Activated naive CD4-positive, alpha-beta T cell (primary cell): Measurements from ENCODE around the gene GPC1.

Experiments
- DNase-seq, 4 experiments: peaks; one replicate each; lab custom pipeline; 2025; lab: John Stamatoyannopoulos, UW

Gene GPC1

GRCh38 chr2:240430595-240430994, 4.9 kb upstream of the GPC1 start:
- DNase-seq = no peak

- no peak for DNase-seq
Observed at GRCh38 chr2:240431271-240431660, 4.2 kb upstream of the GPC1 start.

GRCh38 chr2:240431661-240432424, 3.6 kb upstream of the GPC1 start:
- no peak for DNase-seq

- no peak for DNase-seq
Observed at GRCh38 chr2:240432430-240432819, 3.0 kb upstream of the GPC1 start.

GRCh38 chr2:240432820-240433801, 2.4 kb upstream of the GPC1 start:
- DNase-seq = no peak

GRCh38 chr2:240433973-240434727, 1.3 kb upstream of the GPC1 start:
- DNase-seq = no peak

- peak in 3 of 4 experiments; percentile 48 to 86 (median 64) for DNase-seq
Observed at GRCh38 chr2:240434728-240435456, 571 bp upstream of the GPC1 start.

GRCh38 chr2:240435948-240436682, 652 bp downstream of the GPC1 start:
- DNase-seq = no peak

- no peak for DNase-seq
Observed at GRCh38 chr2:240436683-240437550, 1.5 kb downstream of the GPC1 start.

- DNase-seq = no peak
Observed at GRCh38 chr2:240437551-240437860, 2.0 kb downstream of the GPC1 start.

GRCh38 chr2:240437861-240438809, 2.7 kb downstream of the GPC1 start:
- peak; percentile 20 to 61 (median 41) for DNase-seq

GRCh38 chr2:240438810-240439697, 3.6 kb downstream of the GPC1 start:
- no peak for DNase-seq

- no peak for DNase-seq
Observed at GRCh38 chr2:240439698-240440151, 4.3 kb downstream of the GPC1 start.

GRCh38 chr2:240440251-240440650, 4.8 kb downstream of the GPC1 start:
- DNase-seq = no peak

GRCh38 chr2:240440704-240441320, 5.3 kb downstream of the GPC1 start:
- DNase-seq = no peak

GRCh38 chr2:240441326-240441992, 6.0 kb downstream of the GPC1 start:
- no peak for DNase-seq

GRCh38 chr2:240441993-240442411, 6.5 kb downstream of the GPC1 start:
- no peak for DNase-seq
